ENCODE results near the gene CD300LF.

The CD300LF gene

DNA sequence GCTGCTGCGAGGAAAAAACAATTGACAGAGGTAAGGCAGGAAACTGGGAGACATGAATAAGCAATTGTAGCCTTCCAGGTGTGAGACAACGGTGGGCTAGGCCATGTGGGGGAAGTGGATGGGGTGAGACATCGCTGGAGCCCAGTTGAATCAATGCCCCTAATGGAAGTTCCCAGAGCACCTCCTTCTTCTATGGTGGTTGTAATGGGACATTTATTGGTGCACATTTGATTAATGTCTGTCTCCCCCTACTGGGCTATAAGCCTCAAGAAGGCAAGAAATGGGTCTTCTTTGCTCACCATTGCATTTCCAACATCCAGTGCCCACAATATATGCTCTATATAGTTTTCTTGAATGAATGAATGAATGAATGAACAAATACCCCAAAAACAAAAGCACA, 66.5 kb downstream of the CD300LF start:
- in situ Hi-C loops (cut with MboI; ENCODE audit: low sequenced_read_pairs) = no loop called here

DNA sequence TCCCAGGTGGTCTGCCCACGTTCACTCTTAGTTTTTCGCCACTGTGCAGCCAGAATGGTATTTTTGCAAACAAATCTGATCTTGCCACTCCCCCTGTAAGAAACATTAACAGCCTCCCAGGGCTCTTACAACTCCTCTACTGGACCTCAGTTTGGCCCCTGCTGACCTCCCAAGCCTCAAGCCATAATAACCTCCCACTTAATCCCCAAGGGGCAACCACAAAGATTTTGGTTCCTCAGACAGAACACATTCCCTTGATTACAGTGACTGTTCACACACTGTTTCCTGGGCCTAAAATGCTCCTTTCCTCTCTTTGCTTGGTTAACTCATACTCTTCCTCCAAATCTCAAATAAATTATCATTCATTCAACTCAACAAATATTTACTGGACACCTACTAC, 67.7 kb downstream of the CD300LF start:
- in situ Hi-C loops (cut with MboI; ENCODE audit: low sequenced_read_pairs) = no loop called here

DNA sequence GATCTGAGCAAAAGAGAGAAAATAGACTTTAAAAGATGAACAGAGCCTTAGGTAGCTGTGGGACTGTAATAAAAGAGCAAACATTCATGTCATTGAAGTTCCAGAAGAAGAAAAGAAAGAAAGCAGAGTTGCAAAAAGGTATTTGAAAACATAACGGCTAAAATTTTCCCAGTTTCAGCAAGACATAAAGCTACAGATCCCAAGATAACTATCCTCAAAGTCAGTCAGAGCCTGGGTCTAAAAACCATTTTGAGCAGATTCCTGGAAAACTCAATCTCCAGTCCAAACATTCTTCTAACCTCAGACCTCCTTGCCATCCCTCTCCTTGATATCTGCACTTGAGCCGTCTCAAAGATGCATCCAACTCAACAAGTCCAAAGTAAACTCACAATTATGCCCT, 68.3 kb downstream of the CD300LF start:
- in situ Hi-C loops (cut with MboI; ENCODE audit: low sequenced_read_pairs) = no loop called here
